GM18519 (cell line): ENCODE results near the gene MSANTD1.

Experiments
- ATAC-seq: cut with Tn5 transposase; IDR thresholded peaks from one replicate; pipeline ENCODE4 v1.9.1; 2021; ENCODE audit warnings: mild to moderate bottlenecking, moderate library complexity; ENCODE audit not compliant: unreplicated experiment, low FRiP score

Gene MSANTD1

DNA sequence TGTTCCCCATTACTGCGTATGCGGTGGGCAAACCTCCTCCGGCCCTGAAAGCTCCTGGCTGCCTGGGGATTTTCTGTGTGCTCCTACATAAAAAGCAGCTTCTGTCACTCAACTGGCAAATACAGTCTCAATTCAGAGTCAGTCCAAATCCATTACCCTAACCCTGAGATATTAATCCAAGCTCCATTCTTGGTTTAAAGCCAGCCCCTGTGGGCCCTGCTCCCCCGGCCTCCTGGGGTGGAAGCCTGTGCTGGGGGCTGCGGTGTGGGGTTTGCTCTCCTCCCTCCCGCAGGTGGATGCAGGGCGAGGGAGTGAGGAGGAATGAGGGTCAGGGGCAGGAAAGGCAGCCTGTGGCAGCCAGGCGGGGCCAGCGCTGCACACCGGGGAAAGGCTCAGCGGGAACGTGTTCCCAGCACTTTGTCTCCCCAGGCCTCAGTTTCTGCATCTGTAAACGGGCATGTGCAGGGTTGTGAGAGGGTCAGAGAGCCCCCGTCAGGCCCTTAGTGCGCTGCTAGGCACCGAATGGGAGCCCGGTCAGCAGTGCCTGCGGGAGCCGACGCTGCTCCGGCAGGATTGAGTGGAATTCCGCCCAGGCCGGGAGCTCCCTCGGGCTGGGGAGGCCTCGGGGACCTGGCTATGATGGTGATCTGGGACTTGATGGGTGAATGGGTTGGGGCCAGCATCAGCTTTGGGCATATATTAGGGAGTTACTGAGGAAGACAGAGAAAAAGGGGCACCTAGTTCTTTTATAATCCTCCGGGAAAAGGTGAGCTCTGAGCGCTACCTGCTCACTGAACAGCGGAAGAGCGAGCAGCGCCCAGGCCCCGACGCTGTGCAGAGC, 37.6 kb downstream of the MSANTD1 start:
- no peak for ATAC-seq

DNA sequence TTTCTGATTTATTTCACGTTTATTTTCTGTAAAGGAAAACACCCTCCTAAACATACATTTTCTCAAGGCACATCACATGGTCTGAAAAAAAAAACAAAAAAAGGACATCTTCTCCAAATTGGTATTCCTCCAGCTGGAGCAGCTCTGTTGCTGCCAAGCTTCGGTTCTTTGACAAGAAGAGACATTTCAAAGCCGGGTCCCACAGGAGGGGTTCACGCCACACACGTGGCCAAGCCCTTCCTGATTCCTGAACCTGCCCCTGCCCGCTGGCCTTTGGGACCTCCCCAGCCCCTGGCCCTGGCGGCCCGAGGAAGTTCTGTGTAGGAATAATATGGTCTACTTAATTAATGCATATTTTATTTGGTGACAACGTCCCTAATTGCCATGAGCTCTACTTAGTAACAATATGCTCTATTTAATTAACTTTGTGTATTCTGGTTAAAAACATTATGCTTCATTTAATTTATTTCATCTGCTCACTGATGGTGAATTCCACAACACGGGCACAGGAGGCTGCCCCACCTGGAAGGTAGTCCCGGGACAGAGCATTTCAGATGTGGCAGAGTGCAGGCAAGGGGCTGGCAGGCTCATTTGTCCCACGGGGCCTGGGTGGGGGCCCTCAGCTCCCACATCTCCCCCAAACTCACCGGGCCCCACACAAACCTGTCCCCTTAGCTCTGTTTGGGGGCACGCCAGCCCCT, 38.5 kb downstream of the MSANTD1 start:
- ATAC-seq: no peak

DNA sequence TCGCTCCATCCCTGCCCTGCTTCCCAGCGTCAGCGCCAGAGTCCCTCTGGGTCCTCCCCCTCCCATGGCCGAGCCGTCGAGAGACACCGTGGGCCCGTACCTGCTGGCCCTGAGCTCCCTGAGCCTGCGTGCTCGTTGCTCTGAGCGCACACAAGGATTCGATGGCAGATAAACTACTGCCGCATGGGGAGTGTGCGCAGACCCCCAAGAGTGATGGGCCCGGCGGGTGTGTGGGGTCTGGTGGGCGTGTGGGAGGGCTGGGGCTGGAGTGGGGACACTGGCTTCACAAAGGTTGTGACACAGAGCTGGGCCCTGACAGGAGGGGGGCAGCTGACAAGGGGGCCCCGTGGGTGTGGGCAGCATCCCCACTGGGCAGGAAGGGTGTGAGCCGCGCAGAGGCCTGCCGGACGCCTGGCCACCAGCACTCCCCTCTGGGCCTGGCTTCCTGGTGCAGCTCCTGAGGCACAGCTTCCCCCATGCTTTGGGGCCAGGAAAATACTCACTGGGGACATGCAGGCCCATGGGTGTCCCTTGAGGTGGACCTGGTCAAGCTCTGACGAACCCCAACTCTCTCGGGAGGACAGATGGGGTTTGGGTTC, 39.1 kb downstream of the MSANTD1 start:
- no peak for ATAC-seq

DNA sequence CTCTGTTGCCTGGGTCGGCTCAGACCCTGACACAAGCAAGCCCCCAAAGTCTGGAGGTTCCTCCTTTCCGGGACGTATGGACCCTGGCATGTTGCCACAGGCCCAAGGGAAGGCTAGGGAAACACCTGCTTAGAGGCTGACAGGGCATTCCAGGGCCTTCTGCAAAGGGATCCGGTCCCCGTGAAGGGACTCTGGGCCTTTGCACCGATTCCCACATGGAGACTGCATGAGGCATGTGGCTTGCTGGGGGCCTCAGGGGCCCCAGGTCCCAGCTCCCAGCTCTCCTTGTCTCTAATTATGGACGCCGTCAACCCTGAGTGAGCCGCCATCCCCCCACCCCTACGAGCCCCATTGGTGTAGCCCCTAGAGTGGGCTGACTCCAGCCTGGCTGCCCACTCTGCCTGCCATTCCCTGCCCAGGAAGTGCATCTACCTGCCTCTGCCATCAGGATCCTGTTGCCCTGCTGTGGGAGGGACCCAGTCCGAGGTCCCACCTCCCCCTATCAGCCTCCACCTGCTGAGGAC, 39.7 kb downstream of the MSANTD1 start:
- no peak for ATAC-seq

DNA sequence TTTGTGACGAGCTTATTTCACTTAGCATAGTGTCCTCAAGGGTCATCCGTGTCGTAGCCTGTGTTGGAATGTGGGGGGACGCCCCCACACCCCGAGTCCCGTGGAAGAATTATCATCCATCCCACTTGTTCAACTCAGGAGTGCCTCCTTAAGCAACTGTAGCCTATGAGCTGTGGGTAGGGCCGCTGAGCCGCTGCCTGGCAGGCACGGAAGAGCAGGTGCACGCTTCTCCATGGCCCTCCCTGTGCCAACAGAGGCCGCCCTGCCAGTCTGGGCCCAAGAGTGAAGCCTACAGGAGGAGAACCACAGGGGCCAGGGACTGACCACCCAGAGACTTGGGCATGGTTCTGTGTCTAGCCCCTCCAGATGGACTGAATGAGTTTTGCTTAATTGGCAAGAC, 41.5 kb downstream of the MSANTD1 start:
- ATAC-seq: no peak

DNA sequence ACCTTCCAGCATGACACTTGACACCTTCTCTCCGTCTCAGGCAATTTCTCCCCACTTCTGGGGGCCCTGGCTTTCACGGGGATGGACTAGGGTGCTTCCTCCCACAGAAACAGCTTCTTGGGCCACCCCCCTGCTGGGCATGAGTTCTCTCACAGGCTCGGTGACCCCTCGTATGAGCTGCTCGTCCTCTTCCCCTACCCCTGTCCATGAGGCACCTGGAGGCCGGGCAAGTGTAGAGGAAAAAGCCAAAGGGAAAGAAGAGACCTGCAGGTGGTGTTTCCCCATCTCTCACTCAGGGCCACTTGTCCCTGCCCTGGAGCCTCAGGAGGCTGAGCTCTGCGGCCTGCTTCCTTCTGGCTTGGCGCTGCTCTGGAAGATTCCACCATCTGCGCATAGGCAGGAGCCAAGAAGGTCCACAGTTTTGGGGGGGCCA, 41.9 kb downstream of the MSANTD1 start:
- ATAC-seq: no peak

DNA sequence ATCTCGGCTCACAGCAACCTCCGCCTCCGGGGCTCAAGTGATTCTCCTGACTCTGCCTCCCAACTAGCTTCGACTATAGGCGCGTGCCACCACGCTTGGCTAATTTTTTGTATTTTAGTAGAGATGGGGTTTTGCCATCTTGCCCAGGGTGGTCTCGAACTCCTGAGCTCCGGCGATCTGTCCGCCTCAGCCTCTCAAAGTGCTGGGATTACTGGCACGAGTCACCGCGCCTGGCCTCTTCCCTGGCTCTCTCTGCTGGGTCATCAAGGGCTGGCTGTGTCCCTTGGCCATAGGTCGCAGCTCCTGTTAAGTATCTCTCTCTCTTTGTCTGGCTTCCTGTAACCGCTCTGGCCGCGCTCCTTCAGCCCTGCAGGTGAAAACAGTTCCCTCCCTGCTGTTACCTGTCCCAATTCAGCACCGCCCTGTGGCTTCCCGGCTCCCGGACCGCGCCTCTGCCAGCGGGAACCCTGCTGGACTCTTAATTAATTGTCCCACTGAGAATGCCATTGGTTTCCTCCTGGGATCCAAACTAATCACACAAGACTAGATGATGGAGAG, 42.5 kb downstream of the MSANTD1 start:
- ATAC-seq: no peak

DNA sequence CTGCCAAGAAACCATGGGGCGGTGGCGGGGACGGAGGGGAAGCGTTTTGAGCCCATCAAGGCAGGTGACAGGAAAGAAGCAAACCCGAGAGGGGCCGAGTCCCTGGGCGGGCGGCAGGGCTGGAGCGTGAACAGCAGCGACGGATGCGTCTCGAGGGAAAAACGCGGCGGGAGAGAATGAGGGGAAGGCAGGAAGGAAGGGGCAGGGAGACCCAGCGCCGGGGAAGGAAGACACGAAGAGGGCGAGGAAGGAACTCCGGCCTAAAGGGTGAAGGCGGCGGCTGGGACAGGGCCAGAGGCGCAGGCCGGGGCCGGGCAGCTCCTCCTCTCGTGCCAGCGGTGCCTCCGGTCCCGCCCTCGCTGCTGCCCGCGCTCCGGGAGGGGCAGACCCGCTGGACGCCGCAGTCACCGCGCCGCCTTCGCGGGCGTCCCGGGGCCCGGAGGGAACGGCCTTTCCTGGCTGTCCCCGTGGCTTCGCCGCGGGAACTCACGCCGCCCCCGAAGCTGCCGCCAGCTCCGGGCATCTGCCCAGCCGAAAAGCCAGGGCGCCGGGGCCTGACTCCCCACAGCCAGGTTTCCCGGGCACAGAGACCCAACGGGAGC, 43.1 kb downstream of the MSANTD1 start:
- no peak for ATAC-seq

DNA sequence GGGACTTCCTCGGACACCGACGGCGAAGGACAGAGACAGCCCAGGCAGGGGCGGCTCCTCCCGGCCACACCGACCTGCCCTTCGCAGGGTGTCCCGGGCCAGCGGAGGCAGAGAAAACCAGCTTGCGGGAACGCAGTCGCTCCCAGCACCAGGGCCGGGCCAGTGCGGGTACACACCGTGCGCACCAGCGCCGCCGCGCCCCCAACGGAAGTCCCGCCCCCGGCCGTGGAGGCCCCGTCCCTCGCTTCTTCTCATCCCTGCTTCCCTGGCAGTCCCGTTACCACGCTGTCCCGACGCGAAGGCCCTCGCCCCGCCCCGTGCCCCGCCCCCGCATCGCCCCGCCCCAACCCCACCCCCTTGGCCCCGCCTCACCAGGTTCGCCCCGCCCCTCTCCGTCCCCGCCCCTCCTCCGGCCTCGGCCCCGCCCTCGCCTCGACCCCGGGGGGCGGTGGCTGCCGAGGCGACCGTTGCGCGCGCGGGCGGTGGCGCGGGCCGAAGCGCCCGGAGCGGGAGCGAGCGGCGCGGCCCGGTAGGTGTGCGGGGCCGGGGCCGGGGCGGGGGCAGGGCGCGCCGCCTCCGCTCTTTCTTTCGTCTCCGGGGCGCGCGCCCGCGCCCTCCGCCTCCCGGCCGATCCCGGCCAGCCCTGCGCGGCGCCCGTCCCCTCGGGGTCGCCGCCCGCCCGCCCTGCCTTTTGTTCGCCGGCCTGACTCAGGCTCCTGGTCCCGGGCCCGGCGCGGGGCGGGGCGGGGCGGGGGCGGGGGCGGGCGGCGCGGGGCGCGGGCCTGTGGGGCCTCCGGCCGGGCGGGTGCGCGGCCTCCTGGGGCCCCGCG, 43.8 kb downstream of the MSANTD1 start, which contains the start of gene RGS12:
RGS12 (plus strand) TSS at position 451 of the 830 bp plus-strand sequence. CDS start 23,150 bp downstream, outside the sequence.
- ATAC-seq: peak; percentile 39

DNA sequence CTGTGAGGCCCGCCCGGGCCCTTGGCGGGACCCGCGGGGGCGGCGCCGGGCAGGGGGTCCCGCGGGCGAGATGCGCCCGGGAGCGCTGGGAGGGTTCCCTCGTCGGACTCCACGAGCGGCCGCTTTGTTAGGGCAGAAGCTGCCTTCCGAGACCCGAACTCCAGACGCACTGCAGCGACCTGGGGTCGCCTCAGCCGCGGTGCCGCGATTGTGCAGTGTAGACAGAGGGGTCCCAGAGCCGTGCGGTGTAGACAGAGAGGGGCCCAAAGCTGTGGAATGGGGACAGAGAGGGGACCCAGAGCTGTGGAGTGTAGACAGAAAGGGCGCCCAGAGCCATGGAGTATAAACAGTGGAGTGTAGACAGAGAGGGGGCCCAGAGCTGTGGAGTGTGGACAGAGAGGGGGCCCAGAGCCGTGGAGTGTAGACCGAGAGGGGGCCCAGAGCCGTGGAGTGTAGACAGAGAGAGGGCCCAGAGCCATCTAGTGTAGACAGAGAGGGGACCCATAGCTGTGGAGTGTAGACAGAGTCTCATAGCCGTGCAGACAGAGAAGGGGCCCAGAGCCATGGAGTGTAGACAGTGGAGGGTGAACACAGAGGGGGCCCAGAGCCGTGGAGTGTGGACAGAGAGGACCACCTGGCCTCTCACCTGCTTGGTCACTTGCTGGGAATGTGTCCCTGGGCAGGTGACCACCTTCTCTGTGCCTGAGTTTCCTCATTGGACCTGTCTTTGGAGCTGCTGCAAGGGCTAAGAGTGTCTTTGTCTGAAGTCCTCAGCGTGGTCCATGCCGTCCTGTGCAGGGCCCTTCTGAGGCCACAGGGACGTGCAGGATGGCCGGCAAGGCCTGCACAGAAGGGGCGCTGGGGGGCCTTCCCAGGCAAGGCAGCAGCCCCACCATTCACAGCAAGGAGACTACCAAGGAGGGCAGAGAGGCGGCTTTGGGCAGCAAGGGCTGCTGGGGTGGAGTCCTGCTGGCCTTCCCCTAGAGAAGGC, 44.7 kb downstream of the MSANTD1 start:
- no peak for ATAC-seq

DNA sequence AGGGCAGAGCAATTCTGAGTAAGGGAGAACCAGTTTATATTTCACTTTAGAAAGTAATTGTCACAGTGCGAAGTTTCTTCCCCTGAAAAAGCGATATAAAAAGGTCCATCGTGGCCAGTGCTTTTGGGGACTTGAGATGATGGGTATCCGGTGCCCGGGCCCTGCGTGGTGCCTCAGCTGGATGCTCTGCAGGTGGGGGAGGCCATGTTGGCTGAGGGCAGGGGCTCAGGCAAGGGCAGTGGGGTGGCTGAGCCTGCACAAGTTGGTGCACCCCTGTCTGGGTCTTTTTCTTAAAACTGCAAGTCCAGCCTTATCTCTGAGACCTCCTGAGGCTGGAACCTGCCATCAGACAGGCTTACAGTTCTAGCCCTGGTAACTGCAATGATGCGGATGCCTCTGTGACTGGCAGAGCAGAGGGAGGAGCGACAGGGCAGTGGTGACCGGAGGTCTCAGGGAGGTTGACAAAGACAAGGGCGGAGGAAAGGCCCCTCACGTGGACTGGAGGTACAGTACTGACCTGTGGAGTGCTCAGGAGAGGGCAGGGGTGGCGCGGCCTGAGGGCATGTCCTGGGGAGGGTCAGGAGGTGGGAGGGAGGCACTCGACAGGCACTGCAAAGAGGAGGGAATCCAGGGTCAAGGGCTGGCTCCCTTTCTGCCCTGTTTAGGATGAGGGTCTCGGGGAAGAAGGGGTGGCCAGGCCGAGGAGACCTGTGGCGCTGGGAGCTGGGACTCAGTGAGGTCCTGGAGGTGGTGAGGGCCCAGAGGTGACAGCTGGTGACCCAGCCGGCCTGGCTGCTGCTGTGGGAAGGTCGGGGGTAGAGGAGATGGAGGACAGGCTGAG, 45.7 kb downstream of the MSANTD1 start:
- ATAC-seq: no peak

DNA sequence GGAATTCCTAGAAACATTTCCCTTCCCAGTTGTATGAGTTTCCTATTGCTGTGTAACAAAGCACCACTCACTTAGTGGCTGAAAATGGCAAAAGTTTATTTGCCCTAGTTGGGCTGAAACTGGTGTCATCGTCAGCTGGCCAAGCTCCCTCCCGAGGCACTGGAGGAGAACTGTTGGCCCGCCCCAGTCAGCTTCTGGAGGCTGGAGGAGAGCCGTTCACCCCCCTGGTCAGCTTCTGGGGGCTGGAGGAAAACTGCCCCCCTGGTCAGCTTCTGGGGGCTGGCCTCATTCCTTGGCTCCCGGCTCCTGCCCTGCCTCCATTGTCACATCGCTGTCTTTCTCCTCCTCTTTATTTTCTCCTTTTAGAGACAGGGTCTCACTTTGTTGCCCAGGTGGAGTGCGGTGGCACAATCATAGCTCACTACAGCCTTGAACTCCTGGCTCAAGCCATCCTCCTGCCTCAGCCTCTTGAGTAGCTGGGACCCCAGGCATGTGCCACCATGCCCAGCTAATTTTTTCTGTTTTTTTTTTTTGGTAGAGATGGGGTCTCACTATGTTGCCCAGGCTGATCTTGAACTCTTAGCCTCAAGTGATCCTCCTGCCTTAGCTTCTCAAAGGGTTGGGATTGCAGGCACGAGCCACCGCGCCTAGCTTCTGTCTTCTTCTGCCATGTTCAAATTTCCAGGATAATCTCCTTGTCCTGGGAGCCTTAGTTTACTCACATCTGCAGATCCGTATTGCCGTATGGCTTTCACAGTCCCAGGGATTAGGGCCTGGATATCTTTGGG, 47.1 kb downstream of the MSANTD1 start:
- ATAC-seq: no peak

DNA sequence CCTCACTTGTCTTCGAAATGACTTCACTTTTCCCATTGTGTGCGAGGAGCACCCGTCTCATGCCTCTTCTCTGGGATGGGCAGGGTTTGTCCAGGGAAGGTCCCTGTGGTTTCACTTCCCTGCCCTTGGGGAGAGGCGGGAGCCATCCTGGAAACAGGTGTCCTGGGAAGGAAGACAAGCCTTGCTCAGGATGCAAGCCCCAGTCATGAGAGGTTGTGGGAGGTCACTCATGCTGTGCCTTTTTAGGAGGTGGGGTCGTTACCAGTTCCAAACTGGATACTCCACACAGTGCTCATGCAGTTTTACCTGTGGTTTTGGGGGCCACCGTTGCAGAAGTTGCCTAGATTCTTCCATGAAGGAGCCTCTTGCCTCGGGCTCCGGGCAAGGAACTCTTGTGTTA, 47.7 kb downstream of the MSANTD1 start:
- no peak for ATAC-seq

DNA sequence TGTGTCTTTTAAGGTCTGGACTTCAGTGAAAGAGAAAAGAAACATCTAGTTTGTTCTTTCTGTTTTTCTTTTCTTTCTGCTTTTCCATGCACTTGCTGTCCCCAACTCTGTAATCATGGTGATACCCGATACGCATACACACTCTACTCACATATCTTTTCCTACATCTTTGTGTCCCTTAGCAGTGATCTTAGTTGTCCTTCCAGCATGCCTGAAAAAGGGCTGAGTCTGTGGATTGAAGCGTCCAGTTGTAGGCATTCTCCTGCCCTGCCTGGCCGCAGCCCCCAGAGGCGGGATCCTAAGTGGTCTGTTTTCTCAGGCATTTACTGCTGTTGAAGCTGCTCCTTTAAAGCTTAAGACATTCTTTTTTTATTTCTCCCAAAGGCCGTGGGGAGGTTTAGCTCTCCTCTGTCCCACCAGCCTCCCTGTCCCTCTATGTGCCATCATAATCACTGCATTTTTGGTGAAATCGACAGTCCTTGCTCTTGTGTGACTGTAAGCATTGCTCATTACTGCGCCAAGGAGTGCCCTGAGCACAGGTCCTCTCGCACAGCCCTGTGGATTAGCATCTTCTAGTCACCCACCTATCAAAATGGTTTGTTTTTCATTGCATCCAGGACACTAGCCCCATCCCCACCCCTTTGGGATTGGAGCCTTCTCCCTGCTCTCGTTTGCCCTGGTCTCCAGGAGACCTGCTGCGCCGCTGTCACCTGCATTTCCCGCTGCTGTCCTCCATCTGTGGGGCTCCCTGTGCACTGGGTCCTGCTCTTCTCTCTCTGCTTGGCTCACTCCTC, 48.3 kb downstream of the MSANTD1 start:
- no peak for ATAC-seq

DNA sequence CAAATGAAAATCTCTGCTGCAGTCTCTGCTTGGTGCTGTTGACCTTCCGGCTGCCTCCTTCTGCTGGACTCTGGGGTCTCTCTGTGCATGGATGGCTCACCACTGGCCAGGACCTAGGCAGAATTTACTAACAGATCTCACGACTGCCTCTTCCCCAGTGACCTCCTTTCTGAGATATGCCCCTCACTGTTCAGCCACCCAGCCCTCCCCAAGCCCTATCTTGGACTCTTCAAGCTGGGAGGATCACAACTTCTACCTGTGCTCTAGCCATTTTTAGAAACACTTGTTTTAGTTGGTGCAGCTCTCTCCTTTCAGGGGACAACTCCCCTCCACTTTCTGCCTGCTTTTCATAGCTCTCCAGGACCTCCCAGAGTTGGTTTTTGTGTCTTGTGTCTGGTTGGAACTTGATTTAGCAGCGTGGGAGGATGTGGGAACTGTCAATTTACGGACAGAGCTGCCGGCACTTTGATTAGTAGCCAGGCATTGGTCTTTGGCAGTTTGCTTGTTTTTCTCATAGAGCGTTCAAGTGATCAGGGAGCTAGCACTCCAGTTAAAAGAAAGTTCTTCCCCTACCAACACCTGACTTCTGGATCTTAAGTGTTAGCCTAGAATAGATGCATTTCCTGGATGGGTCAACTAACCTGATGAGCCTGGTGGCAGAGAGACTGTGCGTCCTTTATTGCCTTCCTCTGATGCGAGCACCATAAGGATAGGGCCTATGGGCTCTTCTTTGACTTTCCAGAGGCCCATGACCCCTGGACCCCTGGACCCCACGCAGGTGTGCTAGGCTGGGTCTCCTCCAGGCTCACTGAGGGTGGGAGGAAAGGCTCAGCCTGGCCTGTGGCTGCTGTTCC, 50.4 kb downstream of the MSANTD1 start:
- ATAC-seq: no peak
